Fibroblast of lung (primary cell): ENCODE measurements around the gene PRDX5. TPM values are rescaled to one million over a fixed set of nuclear protein-coding genes. Genes with fewer than 3 reads are reported as not detected.

ENCODE experiments used
- DNase-seq, 2 donors: peaks; one replicate each; pipeline versions ENCODE4 v3.0.0 to v3.0.0-alpha.2; 2010; ENCODE audit warnings: low read depth in 2 of 2
- H2AFZ ChIP-seq: 2 replicates; pipeline ENCODE4 v1.5.1; 2012; ENCODE audit warnings: low read length, control low read depth, inconsistent platforms
- H3K27ac ChIP-seq: 2 replicates; pipeline ENCODE4 v1.5.1; 2011; ENCODE audit warnings: low read length, control low read depth; ENCODE audit not compliant: insufficient read depth
- H3K27me3 ChIP-seq: 2 replicates; pipeline ENCODE4 v1.5.1; 2011; ENCODE audit warnings: mild to moderate bottlenecking, low read length; ENCODE audit not compliant: control insufficient read depth, insufficient read depth
- H3K36me3 ChIP-seq: 2 replicates; pipeline ENCODE4 v1.5.1; 2011; ENCODE audit warnings: low read length; ENCODE audit not compliant: control insufficient read depth, insufficient read depth
- H3K4me1 ChIP-seq: 2 replicates; pipeline ENCODE4 v1.5.1; 2011; ENCODE audit warnings: low read length; ENCODE audit not compliant: control insufficient read depth, insufficient read depth; ENCODE audit errors: extremely low read depth
- H3K4me2 ChIP-seq: 2 replicates; pipeline ENCODE4 v1.5.1; 2011; ENCODE audit warnings: low read length, control low read depth; ENCODE audit not compliant: insufficient read depth; ENCODE audit errors: extremely low read depth
- H3K4me3 ChIP-seq, 4 experiments: fragments of 200-600 bp in 1 of 4; sonication (generic) in 1 of 4; replicated peaks in 1 of 4; 2 replicates each; pipeline ENCODE4 v1.5.1; 2011 to 2016; ENCODE audit warnings: low read length in 4 of 4, low read depth in 3 of 4, mild to moderate bottlenecking in 3 of 4, control low read depth in 2 of 4, inconsistent platforms in 1 of 4, mixed read lengths in 1 of 4; ENCODE audit not compliant: insufficient read depth in 1 of 4; ENCODE audit errors: control extremely low read depth in 1 of 4
- H3K79me2 ChIP-seq: 2 replicates; pipeline ENCODE4 v1.5.1; 2012; ENCODE audit warnings: mild to moderate bottlenecking, low read length, inconsistent platforms; ENCODE audit not compliant: control insufficient read depth, insufficient read depth
- H3K9ac ChIP-seq: 2 replicates; pipeline ENCODE4 v1.5.1; 2011; ENCODE audit warnings: mild to moderate bottlenecking, low read length, control low read depth; ENCODE audit not compliant: insufficient read depth
- H3K9me3 ChIP-seq: 2 replicates; pipeline ENCODE4 v1.5.1; 2012; ENCODE audit warnings: low read depth, low read length; ENCODE audit not compliant: control insufficient read depth, insufficient read depth
- H4K20me1 ChIP-seq: 2 replicates; pipeline ENCODE4 v1.5.1; 2011; ENCODE audit warnings: low read length; ENCODE audit not compliant: control insufficient read depth, insufficient read depth; ENCODE audit errors: extremely low read depth
- EZH2 ChIP-seq: IDR thresholded peaks from 2 replicates; pipeline ENCODE4 v1.5.1; 2012; ENCODE audit warnings: low read length, control low read depth, mild to moderate bottlenecking; ENCODE audit errors: missing control alignments
- polyA plus RNA-seq, 2 donors: library from polyadenylated mRNA; depleted of rRNA in 1 of 2; stranded (reverse) in 1 of 2; unstranded in 1 of 2; fragments of >200 nt; gene quantifications; 2 replicates each; pipeline ENCODE4 v1.2.1, GENCODE V29; 2011 to 2012; ENCODE audit warnings: missing spikeins in 1 of 2
- total RNA-seq: library from RNA; depleted of rRNA; stranded (reverse); fragments of >200 nt; gene quantifications from 2 replicates; pipeline ENCODE4 v1.2.1, GENCODE V29; 2014
- TF ChIP-seq, protein P1 (sequence below), 2 donors: IDR thresholded peaks in 1 of 2; conservative IDR thresholded peaks in 1 of 2; 1 replicate in 1 of 2; 2 replicates in 1 of 2; pipeline ENCODE4 v1.5.1; 2011 to 2012; ENCODE audit warnings: low read length in 2 of 2, control low read depth in 1 of 2, inconsistent platforms in 1 of 2, low read depth in 1 of 2, mild to moderate bottlenecking in 1 of 2

PRDX5 gene
- total and polyA plus RNA-seq, 2 donors (not counting 1 experiment from before 2014, with no cell fraction given), result 319 to 431 TPM

GRCh38 chr11:64357904-64358535 is 40.1 kb downstream of the PRDX5 start:
- Histone ChIP-seq H3K9me3 (no peaks in the 10 kb centered on the region), H3K9ac (peak overlapping the region; percentile 30), H4K20me1 (no peaks in the 10 kb centered on the region), H3K4me3 (peak overlapping the region in 3 of 4 experiments; percentile 49 to 95 (median 89)), H3K27me3 (no peaks in the 10 kb centered on the region), H3K79me2 (peaks cover 13% of the 10 kb centered on the region), H3K4me1 (peaks cover 20% of the 10 kb centered on the region), H3K4me2 (peak overlapping the region; percentile 78), H2AFZ (no peak overlapping the region), H3K27ac (peak overlapping the region; percentile 90), H3K36me3 (peaks cover 14% of the 10 kb centered on the region)
- peak in 1 of 2 donors; percentile 18 for DNase-seq
- TF ChIP-seq EZH2, result no peak
- TF ChIP-seq, protein P1, sequence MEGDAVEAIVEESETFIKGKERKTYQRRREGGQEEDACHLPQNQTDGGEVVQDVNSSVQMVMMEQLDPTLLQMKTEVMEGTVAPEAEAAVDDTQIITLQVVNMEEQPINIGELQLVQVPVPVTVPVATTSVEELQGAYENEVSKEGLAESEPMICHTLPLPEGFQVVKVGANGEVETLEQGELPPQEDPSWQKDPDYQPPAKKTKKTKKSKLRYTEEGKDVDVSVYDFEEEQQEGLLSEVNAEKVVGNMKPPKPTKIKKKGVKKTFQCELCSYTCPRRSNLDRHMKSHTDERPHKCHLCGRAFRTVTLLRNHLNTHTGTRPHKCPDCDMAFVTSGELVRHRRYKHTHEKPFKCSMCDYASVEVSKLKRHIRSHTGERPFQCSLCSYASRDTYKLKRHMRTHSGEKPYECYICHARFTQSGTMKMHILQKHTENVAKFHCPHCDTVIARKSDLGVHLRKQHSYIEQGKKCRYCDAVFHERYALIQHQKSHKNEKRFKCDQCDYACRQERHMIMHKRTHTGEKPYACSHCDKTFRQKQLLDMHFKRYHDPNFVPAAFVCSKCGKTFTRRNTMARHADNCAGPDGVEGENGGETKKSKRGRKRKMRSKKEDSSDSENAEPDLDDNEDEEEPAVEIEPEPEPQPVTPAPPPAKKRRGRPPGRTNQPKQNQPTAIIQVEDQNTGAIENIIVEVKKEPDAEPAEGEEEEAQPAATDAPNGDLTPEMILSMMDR (conservative IDR thresholded peaks at IDR 0.05 in 1 of 2, IDR thresholded peaks at IDR 0.05 in 1 of 2; ENCODE audit: low read depth in 1 of 2, low read length in 2 of 2), result no peak

DNA sequence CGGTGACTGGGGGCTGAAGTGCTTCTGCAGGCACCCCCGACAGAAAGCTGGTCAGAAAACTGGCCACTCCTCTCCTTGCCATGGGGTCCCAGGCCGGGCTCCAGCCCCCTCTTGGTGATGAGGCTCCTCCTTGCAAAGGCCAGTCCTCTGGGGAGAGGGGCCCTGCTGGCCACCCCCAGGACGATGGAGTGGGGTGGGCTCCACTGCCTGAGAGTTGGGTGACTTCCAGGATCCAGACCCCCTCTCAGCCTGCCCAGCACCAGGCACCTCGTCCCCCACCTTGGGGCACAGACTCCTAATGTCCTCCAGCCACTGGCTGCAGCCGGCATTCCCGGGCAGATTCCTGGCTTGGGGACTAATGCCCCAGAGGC is 40.6 kb downstream of the PRDX5 start:
- Histone ChIP-seq H2AFZ (peak overlapping the region; percentile 51), H3K36me3 (peaks cover 16% of the 10 kb centered on the region), H3K27ac (peak overlapping the region; percentile 90), H4K20me1 (no peaks in the 10 kb centered on the region), H3K9ac (peak overlapping the region; percentile 88), H3K4me3 (peak overlapping the region; percentile 49 to 95 (median 72)), H3K27me3 (no peaks in the 10 kb centered on the region), H3K79me2 (peaks cover 13% of the 10 kb centered on the region), H3K4me2 (peak overlapping the region; percentile 78), H3K9me3 (no peaks in the 10 kb centered on the region), H3K4me1 (peaks cover 20% of the 10 kb centered on the region)
- no peak for TF ChIP-seq EZH2
- TF ChIP-seq, protein P1 (conservative IDR thresholded peaks at IDR 0.05 in 1 of 2, IDR thresholded peaks at IDR 0.05 in 1 of 2; ENCODE audit: low read depth in 1 of 2, low read length in 2 of 2), result no peak
- DNase-seq, result no peak

DNA sequence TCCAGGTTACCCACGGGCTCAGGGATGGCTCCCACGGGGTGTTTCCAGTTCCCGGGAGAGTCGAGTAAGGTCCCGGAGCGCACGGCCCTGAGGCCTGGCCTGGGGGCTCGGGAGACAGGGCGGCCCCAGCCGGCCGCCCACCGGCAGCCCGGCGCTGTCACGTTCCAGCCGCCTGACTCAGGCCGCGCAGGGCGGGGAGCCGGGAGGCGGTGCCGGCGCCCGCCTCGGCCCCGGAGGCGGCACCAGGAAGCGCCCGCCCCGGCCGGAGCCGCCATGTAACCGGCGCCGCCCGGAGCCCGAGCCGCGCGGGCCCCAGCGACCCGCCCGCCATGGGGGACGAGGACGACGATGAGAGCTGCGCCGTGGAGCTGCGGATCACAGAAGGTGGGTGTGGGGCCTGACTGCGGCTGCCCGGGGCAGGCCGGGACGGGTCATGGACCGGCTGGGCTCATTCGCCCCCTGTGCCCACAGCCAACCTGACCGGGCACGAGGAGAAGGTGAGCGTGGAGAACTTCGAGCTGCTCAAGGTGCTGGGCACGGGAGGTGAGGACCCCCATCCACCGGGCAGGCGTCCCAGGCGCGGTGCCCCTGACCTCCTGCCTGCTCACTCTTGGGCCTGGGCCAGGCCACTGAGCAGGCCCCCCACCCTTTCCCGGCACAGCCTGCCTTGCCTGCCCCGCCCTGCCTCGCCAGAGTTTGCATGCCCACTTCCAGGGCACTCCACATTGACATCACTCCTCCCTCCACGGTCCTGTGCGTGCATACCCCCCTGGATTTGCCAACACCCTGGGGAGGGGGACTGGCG is 41.2 kb downstream of the PRDX5 start, which contains the start of gene RPS6KA4:
Gene RPS6KA4, plus strand, starts transcription at position 256 of the 805 bp plus-strand sequence. Its CDS starts 74 bp downstream, at position 330.
- Histone ChIP-seq H3K27me3 (no peaks in the 10 kb centered on the region), H3K36me3 (peaks cover 16% of the 10 kb centered on the region), H3K4me3 (peak within 1 kb of the TSS; percentile 75 to 96 (median 92)), H4K20me1 (no peaks in the 10 kb centered on the region), H3K27ac (peak within 1 kb of the TSS; percentile 90), H3K4me1 (peaks cover 20% of the 10 kb centered on the region), H3K9me3 (no peaks in the 10 kb centered on the region), H3K79me2 (peaks cover 13% of the 10 kb centered on the region), H2AFZ (peak within 1 kb of the TSS; percentile 88), H3K4me2 (peak within 1 kb of the TSS; percentile 97), H3K9ac (peak within 1 kb of the TSS; percentile 88)
- no peak for TF ChIP-seq EZH2
- TF ChIP-seq, protein P1 (conservative IDR thresholded peaks at IDR 0.05 in 1 of 2, IDR thresholded peaks at IDR 0.05 in 1 of 2; ENCODE audit: low read depth in 1 of 2, low read length in 2 of 2), result no peak
- DNase-seq, result peak; percentile 45 to 64
